Endothelial cell of umbilical vein (primary cell): ENCODE results near the gene GLB1L. TPM values are rescaled to one million over a fixed set of nuclear protein-coding genes. Genes with fewer than 3 reads are reported as not detected.

Experiments used
- BruUV-seq: library from RNA; stranded (reverse); fragments of 400-500 nt; replicated peaks from 2 replicates; lab custom pipeline; 2021; lab: Mats Ljungman, UMichigan
- CTCF ChIA-PET: fragments of 300-600, 350-600 bp; sonication (Branson Sonifier 250); formaldehyde crosslinking; loops from one replicate; lab custom pipeline; 2021; ENCODE audit warnings: antibody characterized with exemption, inconsistent platforms; lab: Charles Lee
- POLR2A ChIA-PET: fragments of 300-600, 350-600 bp; sonication (Branson Sonifier 250); formaldehyde crosslinking; loops from one replicate; lab custom pipeline; 2021; ENCODE audit warnings: antibody characterized with exemption, inconsistent platforms; lab: Charles Lee
- DNase-seq: peaks from one replicate; pipeline ENCODE4 v3.0.0-alpha.2; 2011; ENCODE audit warnings: low read depth, low spot score
- FAIRE-seq: peaks from 2 replicates; lab custom pipeline; 2011; peaks lifted over from hg19 to GRCh38; lab: Jason Lieb, UNC
- H2AFZ ChIP-seq: 2 replicates; pipeline ENCODE4 v1.6.0; 2012; ENCODE audit warnings: low read depth, low read length, control low read depth, inconsistent platforms
- H3K27ac ChIP-seq: 2 replicates; pipeline ENCODE4 v1.5.1; 2011; ENCODE audit warnings: low read depth, mild to moderate bottlenecking, control low read depth, low read length, moderate library complexity; ENCODE audit not compliant: insufficient read depth
- H3K27me3 ChIP-seq, 2 experiments: 2 replicates each; pipeline versions ENCODE4 v1.6.0 to v1.6.1; 2011; ENCODE audit warnings: low read length in 2 of 2, mixed read lengths in 1 of 2; ENCODE audit not compliant: control insufficient read depth in 2 of 2, insufficient read depth in 2 of 2
- H3K36me3 ChIP-seq, 2 experiments: 2 replicates in 1 of 2; 3 replicates in 1 of 2; pipeline ENCODE4 v1.5.1; 2011; ENCODE audit warnings: low read length in 2 of 2, mild to moderate bottlenecking in 1 of 2, moderate library complexity in 1 of 2; ENCODE audit not compliant: control insufficient read depth in 2 of 2, insufficient read depth in 2 of 2; ENCODE audit errors: extremely low read depth in 1 of 2
- H3K4me1 ChIP-seq: 3 replicates; pipeline ENCODE4 v1.5.1; 2011; ENCODE audit warnings: mild to moderate bottlenecking, low read length; ENCODE audit not compliant: control insufficient read depth, insufficient read depth; ENCODE audit errors: extremely low read depth
- H3K4me2 ChIP-seq: 2 replicates; pipeline ENCODE4 v1.6.1; 2011; ENCODE audit warnings: low read length, control low read depth, mixed read lengths; ENCODE audit not compliant: insufficient read depth
- H3K4me3 ChIP-seq, 3 experiments: fragments of 200-600 bp in 1 of 3; sonication (generic), shearing (Covaris generic) in 1 of 3; replicated peaks in 1 of 3; 2 replicates each; pipeline ENCODE4 v1.5.1; 2011 to 2016; ENCODE audit warnings: control low read depth in 3 of 3, low read length in 3 of 3, mild to moderate bottlenecking in 2 of 3, inconsistent platforms in 1 of 3, low read depth in 1 of 3, moderate library complexity in 1 of 3; ENCODE audit not compliant: insufficient read depth in 1 of 3
- H3K79me2 ChIP-seq: 2 replicates; pipeline ENCODE4 v1.6.0; 2012; ENCODE audit warnings: low read length, inconsistent platforms; ENCODE audit not compliant: control insufficient read depth, insufficient read depth
- H3K9ac ChIP-seq: replicated peaks from 2 replicates; pipeline ENCODE3; 2011; ENCODE audit warnings: low read length, control low read depth; ENCODE audit not compliant: insufficient read depth; ENCODE audit errors: extremely low read depth
- H3K9me1 ChIP-seq: replicated peaks from 3 replicates; pipeline ENCODE4 v1.6.0; 2011; ENCODE audit warnings: mild to moderate bottlenecking, low read length; ENCODE audit not compliant: control insufficient read depth, insufficient read depth; ENCODE audit errors: extremely low read depth
- H3K9me3 ChIP-seq: replicated peaks from 2 replicates; pipeline ENCODE4 v1.5.1; 2012; ENCODE audit warnings: low read length, inconsistent platforms; ENCODE audit not compliant: control insufficient read depth, insufficient read depth
- H4K20me1 ChIP-seq: replicated peaks from 2 replicates; pipeline ENCODE3; 2011; ENCODE audit warnings: mild to moderate bottlenecking, low read length; ENCODE audit not compliant: control insufficient read depth, insufficient read depth; ENCODE audit errors: extremely low read depth
- EZH2 ChIP-seq: IDR thresholded peaks from 2 replicates; pipeline ENCODE4 v1.6.1; 2012; ENCODE audit warnings: borderline replicate concordance, low read depth, mild to moderate bottlenecking, moderate library complexity, low read length, inconsistent platforms; ENCODE audit not compliant: severe bottlenecking
- FOS ChIP-seq: IDR thresholded peaks from 2 replicates; pipeline ENCODE4 v1.6.1; 2011; ENCODE audit warnings: mild to moderate bottlenecking, low read length, moderate library complexity, borderline replicate concordance; ENCODE audit not compliant: insufficient read depth
- GATA2 ChIP-seq: IDR thresholded peaks from 2 replicates; pipeline ENCODE4 v1.7.0; 2011; ENCODE audit warnings: low read depth, mild to moderate bottlenecking, moderate library complexity, mixed read lengths, low read length; ENCODE audit not compliant: insufficient read length, insufficient read depth
- JUN ChIP-seq: IDR thresholded peaks from 2 replicates; pipeline ENCODE4 v1.6.1; 2011; ENCODE audit warnings: borderline replicate concordance, low read depth; ENCODE audit not compliant: insufficient read length, insufficient read depth
- MYC ChIP-seq: IDR thresholded peaks from one replicate; pipeline ENCODE4 v1.6.1; 2011; ENCODE audit warnings: mild to moderate bottlenecking, low read depth, low read length
- POLR2A ChIP-seq: IDR thresholded peaks from 2 replicates; pipeline ENCODE4 v1.6.1; 2012; ENCODE audit warnings: low read depth, mild to moderate bottlenecking, control low read depth, low read length
- POLR2AphosphoS5 ChIP-seq: IDR thresholded peaks from 2 replicates; pipeline ENCODE4 v1.6.1; 2012; ENCODE audit warnings: low read depth, mild to moderate bottlenecking, control low read depth, low read length, moderate library complexity; ENCODE audit not compliant: insufficient read depth
- dilution Hi-C: fragments of 300-500 bp; cut with MboI; formaldehyde crosslinking; loops from one replicate; pipeline ENCODE4 v1.15.0; 2019; ENCODE audit warnings: low sequenced_read_pairs; ENCODE audit not compliant: extremely low pct_ligation_motif_present
- intact Hi-C: fragments of 100-400 bp; cut with micrococcal nuclease; formaldehyde crosslinking; loops from one replicate; pipeline ENCODE4 v1.10.0; 2022
- polyA plus RNA-seq, 4 experiments: library from polyadenylated mRNA; depleted of rRNA in 3 of 4; stranded (reverse) in 3 of 4; unstranded in 1 of 4; fragments of >200 nt; gene quantifications; 2 replicates each; pipeline versions ENCODE4 v1.2.1 to v1.2.3, GENCODE V29; 2011 to 2012; ENCODE audit warnings: missing spikeins in 1 of 4
- total RNA-seq: library from RNA; stranded (reverse); gene quantifications from 2 replicates; pipeline ENCODE4 v1.2.3, GENCODE V29; 2021
- TF ChIP-seq, protein P1 (sequence below): IDR thresholded peaks from 2 replicates; pipeline ENCODE4 v1.6.1; 2011; ENCODE audit not compliant: insufficient read depth, insufficient read length
- TF ChIP-seq, protein P2 (sequence below), 2 donors: IDR thresholded peaks; 1 replicate in 1 of 2; 2 replicates in 1 of 2; pipeline ENCODE4 v1.5.1; 2011; ENCODE audit warnings: low read length in 2 of 2, mild to moderate bottlenecking in 2 of 2, moderate library complexity in 2 of 2, control low read depth in 1 of 2, inconsistent platforms in 1 of 2, low read depth in 1 of 2; ENCODE audit not compliant: insufficient read depth in 1 of 2; ENCODE audit errors: extremely low read depth in 1 of 2

The GLB1L gene
- total and polyA plus RNA-seq, 2 donors (not counting 3 experiments of a cell fraction or from before 2014, with no cell fraction given), result 9.2 to 11.9 TPM

- Histone ChIP-seq H3K27ac (no peak overlapping the region), H4K20me1 (no peaks in the 10 kb centered on the region), H3K4me2 (no peak overlapping the region), H3K9me3 (no peaks in the 10 kb centered on the region), H3K9me1 (no peaks in the 10 kb centered on the region), H2AFZ (no peak overlapping the region), H3K27me3 (no peaks in the 10 kb centered on the region), H3K4me3 (no peak overlapping the region), H3K4me1 (peaks cover 31% of the 10 kb centered on the region), H3K9ac (no peak overlapping the region), H3K36me3 (peaks cover 2% of the 10 kb centered on the region in 2 experiments), H3K79me2 (peaks cover 15% of the 10 kb centered on the region)
- TF ChIP-seq POLR2A, result no peak
- no peak for TF ChIP-seq MYC
- TF ChIP-seq EZH2, result no peak
- TF ChIP-seq FOS, result no peak
- TF ChIP-seq, protein P1, sequence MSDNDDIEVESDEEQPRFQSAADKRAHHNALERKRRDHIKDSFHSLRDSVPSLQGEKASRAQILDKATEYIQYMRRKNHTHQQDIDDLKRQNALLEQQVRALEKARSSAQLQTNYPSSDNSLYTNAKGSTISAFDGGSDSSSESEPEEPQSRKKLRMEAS, result no peak
- no peak for TF ChIP-seq POLR2AphosphoS5
- TF ChIP-seq JUN, result no peak
- TF ChIP-seq GATA2, result no peak
- TF ChIP-seq, protein P2, sequence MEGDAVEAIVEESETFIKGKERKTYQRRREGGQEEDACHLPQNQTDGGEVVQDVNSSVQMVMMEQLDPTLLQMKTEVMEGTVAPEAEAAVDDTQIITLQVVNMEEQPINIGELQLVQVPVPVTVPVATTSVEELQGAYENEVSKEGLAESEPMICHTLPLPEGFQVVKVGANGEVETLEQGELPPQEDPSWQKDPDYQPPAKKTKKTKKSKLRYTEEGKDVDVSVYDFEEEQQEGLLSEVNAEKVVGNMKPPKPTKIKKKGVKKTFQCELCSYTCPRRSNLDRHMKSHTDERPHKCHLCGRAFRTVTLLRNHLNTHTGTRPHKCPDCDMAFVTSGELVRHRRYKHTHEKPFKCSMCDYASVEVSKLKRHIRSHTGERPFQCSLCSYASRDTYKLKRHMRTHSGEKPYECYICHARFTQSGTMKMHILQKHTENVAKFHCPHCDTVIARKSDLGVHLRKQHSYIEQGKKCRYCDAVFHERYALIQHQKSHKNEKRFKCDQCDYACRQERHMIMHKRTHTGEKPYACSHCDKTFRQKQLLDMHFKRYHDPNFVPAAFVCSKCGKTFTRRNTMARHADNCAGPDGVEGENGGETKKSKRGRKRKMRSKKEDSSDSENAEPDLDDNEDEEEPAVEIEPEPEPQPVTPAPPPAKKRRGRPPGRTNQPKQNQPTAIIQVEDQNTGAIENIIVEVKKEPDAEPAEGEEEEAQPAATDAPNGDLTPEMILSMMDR (IDR thresholded peaks at IDR 0.05; ENCODE audit: extremely low read depth in 1 of 2, insufficient read depth in 1 of 2, low read depth in 1 of 2, low read length in 2 of 2), result no peak
- FAIRE-seq, result no peak
- intact Hi-C loops, result no loop called here
- no peak for DNase-seq
- no TSS peak for BruUV-seq
- ChIA-PET POLR2A (no interaction called here), CTCF (no interaction called here)
- dilution Hi-C loops, result no loop called here
Observed at GRCh38 chr2:219246559-219246958, 1.3 kb upstream of the GLB1L start.
